NOMO-1 treated with dmso at 0.1 percent for 144 hours (cell line): Measurements from ENCODE around the gene TBCA.

Experiments used
- DNase-seq: peaks from one replicate; lab custom pipeline; 2025; ENCODE audit not compliant: unreplicated experiment; lab: John Stamatoyannopoulos, UW

The TBCA gene

GRCh38 chr5:77775790-77776553 lies at the start of gene TBCA:
Gene TBCA, minus strand, starts transcription at chr5:77776339. Its CDS starts 82 bp downstream, at chr5:77776257.
- DNase-seq, result peak; percentile 82

GRCh38 chr5:77824981-77825380 lies 48.8 kb upstream of the TBCA start:
- DNase-seq, result no peak

- no peak for DNase-seq
Measured at GRCh38 chr5:77816686-77817085, 40.5 kb upstream of the TBCA start.

- no peak for DNase-seq
Measured at GRCh38 chr5:77812926-77813589, 36.9 kb upstream of the TBCA start.

- DNase-seq, result no peak
Measured at GRCh38 chr5:77806213-77806843, 30.2 kb upstream of the TBCA start.

- no peak for DNase-seq
Measured at GRCh38 chr5:77798456-77798855, 22.3 kb upstream of the TBCA start.

- DNase-seq, result no peak
Measured at GRCh38 chr5:77797136-77797535, 21.0 kb upstream of the TBCA start.

GRCh38 chr5:77795846-77796245 lies 19.7 kb upstream of the TBCA start:
- DNase-seq, result no peak

GRCh38 chr5:77795268-77795667 lies 19.1 kb upstream of the TBCA start:
- DNase-seq, result no peak

GRCh38 chr5:77791926-77792325 lies 15.8 kb upstream of the TBCA start:
- DNase-seq, result no peak

- no peak for DNase-seq
Measured at GRCh38 chr5:77791356-77791755, 15.2 kb upstream of the TBCA start.

GRCh38 chr5:77785229-77785628 lies 9.1 kb upstream of the TBCA start:
- no peak for DNase-seq

- DNase-seq, result no peak
Measured at GRCh38 chr5:77784735-77785134, 8.6 kb upstream of the TBCA start.

GRCh38 chr5:77781076-77781475 lies 4.9 kb upstream of the TBCA start:
- no peak for DNase-seq

GRCh38 chr5:77778881-77779438 lies 2.8 kb upstream of the TBCA start:
- no peak for DNase-seq

- no peak for DNase-seq
Measured at GRCh38 chr5:77778398-77778797, 2.3 kb upstream of the TBCA start.

GRCh38 chr5:77777911-77778310 lies 1.8 kb upstream of the TBCA start:
- no peak for DNase-seq

- no peak for DNase-seq
Measured at GRCh38 chr5:77777281-77777892, 1.2 kb upstream of the TBCA start.

GRCh38 chr5:77776554-77777206 lies 541 bp upstream of the TBCA start:
- DNase-seq, result no peak

- DNase-seq, result peak; percentile 55
Measured at GRCh38 chr5:77774981-77775789, 954 bp downstream of the TBCA start.
